ENCODE results near the gene SGSM2. TPM values are rescaled to one million over a fixed set of nuclear protein-coding genes. Genes with fewer than 3 reads are reported as not detected.

Gene SGSM2
- total and polyA plus RNA-seq, 2 of the 8 experiments (the other 6 are each of a cell fraction or from before 2014, with no cell fraction given): 44.5 to 77.7 TPM

DNA sequence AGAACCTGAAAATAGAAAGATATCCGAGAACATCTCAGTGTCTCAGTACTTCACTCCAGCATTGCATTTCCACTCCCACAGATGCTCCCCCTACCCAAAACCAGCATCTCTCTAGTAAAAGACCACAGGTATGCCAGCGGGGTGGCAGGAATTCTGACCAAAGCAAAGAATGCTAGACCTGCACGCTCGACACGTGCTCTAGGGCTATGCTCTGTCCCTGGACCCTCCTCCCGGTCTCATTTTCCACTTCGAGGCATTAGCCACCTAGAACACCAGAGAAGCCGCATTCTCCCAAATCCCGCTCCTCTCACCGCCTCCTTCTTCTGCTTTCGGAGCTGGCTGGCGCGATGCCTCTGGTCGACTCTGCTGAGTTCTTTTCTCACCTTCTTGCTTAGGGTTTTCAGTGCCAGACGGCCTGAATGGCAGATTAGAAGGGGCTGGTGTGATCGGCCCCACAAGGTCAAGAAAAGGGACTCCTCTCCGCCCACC, 1.5 kb upstream of the SGSM2 start:
- Histone ChIP-seq H2AFZ (ENCODE audit: low read length) (0 out of 2 replicates have a peak overlapping the region, but pooled peaks have one; percentile 15), H3K23me2 (ENCODE audit: low read depth, low read length) (peaks cover 20% of the 10 kb centered on the region), H4K8ac (ENCODE audit: extremely low read depth, insufficient read depth, low read length) (peak overlapping the region; percentile 93; the same call in 1 of the 2 replicates), H3K4me3 (ENCODE audit: extremely low read depth in 1 of 4, insufficient read depth in 2 of 4, low read depth in 3 of 4, low read length in 4 of 4) (peak overlapping the region; percentile 92 to 96 (median 94)), H2AK5ac (ENCODE audit: low read depth, low read length) (no peak overlapping the region), H3K18ac (ENCODE audit: extremely low read depth, low read length) (peak overlapping the region; percentile 95), H4K5ac (ENCODE audit: insufficient read length, low read depth, low read length) (no peak overlapping the region), H3K27me3 (replicated peaks in 1 of 4; ENCODE audit: control insufficient read depth in 3 of 4, extremely low read depth in 1 of 4, insufficient read depth in 3 of 4, low read length in 3 of 4) (no peaks in the 10 kb centered on the region), H3K4ac (replicated peaks; ENCODE audit: insufficient read length, low read depth, low read length) (peak overlapping the region; percentile 48), H3K9me3 (ENCODE audit: insufficient read depth in 2 of 2, low read depth in 1 of 2, low read length in 1 of 2) (no peaks in the 10 kb centered on the region), H2BK12ac (ENCODE audit: low read depth, low read length) (0 out of 2 replicates have a peak overlapping the region, but pooled peaks have one; percentile 69), H3K27ac (ENCODE audit: low read depth, low read length) (peak overlapping the region; percentile 72), H4K20me1 (replicated peaks in 1 of 2; ENCODE audit: control insufficient read depth in 1 of 2, insufficient read depth in 2 of 2, low read length in 2 of 2) (peaks cover 0 to 4% of the 10 kb centered on the region in 2 experiments), H3K4me2 (ENCODE audit: insufficient read depth in 1 of 2, low read depth in 2 of 2, low read length in 2 of 2) (peak overlapping the region; percentile 85 to 99), H2BK20ac (ENCODE audit: low read length) (no peak overlapping the region), H3K4me1 (replicated peaks in 1 of 4; ENCODE audit: control insufficient read depth in 3 of 4, insufficient read depth in 4 of 4, low read length in 3 of 4) (peaks cover 3 to 30% (median 13%) of the 10 kb centered on the region in 4 experiments; a peak in 6 of 7 replicates), H3K79me2 (ENCODE audit: control insufficient read depth in 1 of 2, insufficient read depth in 2 of 2, low read length in 2 of 2) (peaks cover 0 to 57% of the 10 kb centered on the region in 2 experiments; a peak in 2 of 4 replicates), H4K91ac (replicated peaks; ENCODE audit: insufficient read length, low read length) (peak overlapping the region; percentile 75), H2BK5ac (ENCODE audit: low read depth, low read length) (peak overlapping the region; percentile 84), H2BK120ac (replicated peaks; ENCODE audit: low read depth, low read length) (no peak overlapping the region), H2BK15ac (ENCODE audit: low read length) (no peak overlapping the region), H3K14ac (ENCODE audit: insufficient read length) (no peak overlapping the region), H3K9ac (replicated peaks in 1 of 4; ENCODE audit: extremely low read depth in 1 of 4, low read depth in 3 of 4, low read length in 3 of 4) (peak overlapping the region; percentile 77 to 98 (median 88)), H3K79me1 (ENCODE audit: low read depth, low read length) (peaks cover 5% of the 10 kb centered on the region), H3K56ac (replicated peaks; ENCODE audit: insufficient read length, low read depth, low read length) (peak overlapping the region; percentile 33), H3K23ac (ENCODE audit: insufficient read length) (no peak overlapping the region), H3K36me3 (ENCODE audit: control insufficient read depth in 2 of 4, insufficient read depth in 4 of 4, low read length in 3 of 4) (peaks cover 38 to 47% (median 43%) of the 10 kb centered on the region in 4 experiments)
- FAIRE-seq: no peak
- TF ChIP-seq TEAD4 (IDR thresholded peaks at IDR 0.05; ENCODE audit: low read depth, low read length) (peak; percentile 73), SIN3A (conservative IDR thresholded peaks at IDR 0.05 in 1 of 2, IDR thresholded peaks at IDR 0.05 in 1 of 2; ENCODE audit: low read depth in 1 of 2, low read length in 2 of 2) (no peak), KDM1A (IDR thresholded peaks at IDR 0.05; ENCODE audit: borderline replicate concordance, low read length) (no peak), SAP30 (IDR thresholded peaks at IDR 0.05; ENCODE audit: insufficient read depth, insufficient replicate concordance, low read length) (peak; percentile 82)
- TF ChIP-seq, protein P1, sequence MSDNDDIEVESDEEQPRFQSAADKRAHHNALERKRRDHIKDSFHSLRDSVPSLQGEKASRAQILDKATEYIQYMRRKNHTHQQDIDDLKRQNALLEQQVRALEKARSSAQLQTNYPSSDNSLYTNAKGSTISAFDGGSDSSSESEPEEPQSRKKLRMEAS (IDR thresholded peaks at IDR 0.05): peak; percentile 74
- WGBS, 2 experiments (ENCODE audit: extremely low coverage in 1 of 2, insufficient coverage in 1 of 2, insufficient read length in 1 of 2, insufficient replicate concordance in 2 of 2, low coverage in 1 of 2, low lambda C conversion rate in 2 of 2, missing lambda C conversion rate in 1 of 2): 6% methylated on average over 17 of the region's 17 CpGs; no CpG with 5 or more reads in 1 of the 2 experiments
- CTCF ChIA-PET (ENCODE audit: partially characterized antibody): interaction anchor here (1.0 to 8.2 kb wide), 8 partner anchors 12 to 80 kb away, joined by 3 to 69 read pairs (median 5); no protein-coding TSS in a partner anchor
- POLR2A ChIA-PET (ENCODE audit: partially characterized antibody): interaction anchor here (0.6 to 11.4 kb wide), 25 partner anchors 8 to 362 kb away, joined by 3 to 230 read pairs (median 6); partner anchors contain the start of genes SMG6 and SRR
- no peak for DNase-seq (ENCODE audit: low read depth in 1 of 2, low spot score in 2 of 2)

Data from H1 (cell line).